NCI-H774 (cell line): ENCODE results near the gene DEGS2.
A peak's percentile ranks its signal among the peaks of the same experiment; 100 is the strongest.
"Not testable (repeated sequence)": the region's sequence is repeated elsewhere in the genome, so short reads cannot be mapped to it uniquely, and the experiment has no call there.

Experiments
- DNase-seq: peaks from one replicate; lab custom pipeline; 2025; lab: John Stamatoyannopoulos, UW

Gene DEGS2

DNA sequence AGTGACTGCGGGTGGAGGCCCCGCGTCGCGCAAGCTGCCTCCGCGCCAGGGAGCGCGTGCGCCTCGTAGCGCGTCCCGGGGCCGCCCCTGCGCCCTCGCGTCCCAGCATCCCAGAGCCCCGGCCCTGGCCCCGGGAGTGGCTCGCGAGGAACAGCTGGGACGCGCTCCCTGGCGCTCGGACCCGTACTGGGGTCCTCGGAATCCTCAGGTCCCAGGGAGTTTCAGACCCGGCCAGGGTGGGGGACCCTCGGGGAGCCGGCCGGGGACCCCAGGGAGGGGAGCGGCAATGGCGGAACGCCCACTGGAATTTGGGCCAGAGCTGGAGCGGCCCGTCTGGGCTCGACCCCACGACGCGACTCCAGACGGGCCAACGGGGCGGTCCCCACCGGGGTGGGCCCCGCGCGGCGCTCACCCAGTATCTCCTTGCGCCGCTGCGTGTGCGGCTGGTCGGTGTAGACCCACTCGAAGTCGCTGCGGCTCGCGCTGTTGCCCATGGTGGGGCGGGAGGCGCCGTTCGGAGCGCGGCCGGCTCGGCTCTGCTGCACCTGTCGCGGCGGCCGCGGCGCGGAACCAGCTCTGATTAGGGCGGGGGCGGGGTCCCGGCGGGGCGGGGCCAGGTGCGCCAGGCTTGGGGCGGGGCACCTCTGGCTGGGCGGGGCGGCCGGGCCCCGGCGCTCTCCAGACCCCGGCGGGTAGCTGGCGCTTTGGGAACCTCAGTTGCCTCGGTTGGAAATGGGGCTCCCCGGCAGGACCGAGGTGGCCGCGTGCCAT lies at the start of gene DEGS2:
DEGS2 (minus strand) TSS at position 552 of the 771 bp plus-strand sequence; CDS start at position 494, 58 bp downstream.
- DNase-seq, result peak; percentile 72

DNA sequence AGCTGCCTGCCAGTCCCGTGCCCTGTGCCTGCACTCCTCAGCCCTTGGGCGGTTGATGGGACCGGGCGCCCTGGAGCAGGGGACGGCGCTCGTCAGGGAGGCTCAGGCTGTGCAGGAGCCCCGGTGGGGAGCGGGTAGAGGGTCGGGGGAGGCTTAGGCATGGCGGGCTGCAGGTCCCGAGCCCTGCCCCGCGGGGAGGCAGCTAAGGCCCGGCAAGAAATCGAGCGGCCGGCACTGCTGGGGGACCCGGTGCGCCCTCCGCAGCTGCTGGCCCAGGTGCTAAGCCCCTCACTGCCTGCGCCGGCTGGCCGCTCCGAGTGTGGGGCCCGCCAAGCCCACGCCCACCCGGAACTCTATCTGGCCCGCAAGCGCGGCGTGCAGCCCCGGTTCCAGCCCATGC lies 48.7 kb upstream of the DEGS2 start:
- not testable (repeated sequence) for DNase-seq

DNA sequence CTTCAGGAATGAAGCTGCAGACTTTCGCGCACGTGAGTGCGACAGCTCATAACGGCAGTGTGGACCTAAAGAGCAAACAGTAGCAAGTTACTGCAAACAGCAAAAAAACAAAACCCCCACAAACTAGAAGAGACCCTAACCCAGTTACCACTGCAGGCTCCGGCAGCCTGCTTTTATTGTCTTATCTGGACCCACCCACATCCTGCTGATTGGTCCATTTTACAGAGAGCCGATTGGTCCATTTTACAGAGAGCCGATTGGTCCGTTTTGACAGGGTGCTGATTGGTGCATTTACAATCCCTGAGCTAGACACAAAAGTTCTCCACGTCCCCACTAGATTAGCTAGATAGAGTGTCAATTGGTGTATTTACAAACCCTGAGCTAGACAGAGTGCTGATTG lies 48.1 kb upstream of the DEGS2 start:
- not testable (repeated sequence) for DNase-seq

DNA sequence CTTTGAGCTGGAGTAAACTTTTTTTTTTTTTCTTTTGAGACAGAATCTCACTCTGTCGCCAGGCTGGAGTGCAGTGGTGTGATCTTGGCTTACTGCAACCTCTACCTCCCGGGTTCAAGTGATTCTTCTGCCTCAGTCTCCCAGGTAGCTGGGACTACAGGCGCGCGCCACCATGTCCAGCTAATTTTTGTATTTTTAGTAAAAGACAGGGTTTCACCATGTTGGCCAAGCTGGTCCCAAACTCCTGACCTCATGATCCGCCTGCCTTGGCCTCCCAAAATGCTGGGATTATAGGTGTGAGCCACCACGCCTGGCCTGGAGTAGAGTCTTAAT lies 45.4 kb upstream of the DEGS2 start:
- not testable (repeated sequence) for DNase-seq

DNA sequence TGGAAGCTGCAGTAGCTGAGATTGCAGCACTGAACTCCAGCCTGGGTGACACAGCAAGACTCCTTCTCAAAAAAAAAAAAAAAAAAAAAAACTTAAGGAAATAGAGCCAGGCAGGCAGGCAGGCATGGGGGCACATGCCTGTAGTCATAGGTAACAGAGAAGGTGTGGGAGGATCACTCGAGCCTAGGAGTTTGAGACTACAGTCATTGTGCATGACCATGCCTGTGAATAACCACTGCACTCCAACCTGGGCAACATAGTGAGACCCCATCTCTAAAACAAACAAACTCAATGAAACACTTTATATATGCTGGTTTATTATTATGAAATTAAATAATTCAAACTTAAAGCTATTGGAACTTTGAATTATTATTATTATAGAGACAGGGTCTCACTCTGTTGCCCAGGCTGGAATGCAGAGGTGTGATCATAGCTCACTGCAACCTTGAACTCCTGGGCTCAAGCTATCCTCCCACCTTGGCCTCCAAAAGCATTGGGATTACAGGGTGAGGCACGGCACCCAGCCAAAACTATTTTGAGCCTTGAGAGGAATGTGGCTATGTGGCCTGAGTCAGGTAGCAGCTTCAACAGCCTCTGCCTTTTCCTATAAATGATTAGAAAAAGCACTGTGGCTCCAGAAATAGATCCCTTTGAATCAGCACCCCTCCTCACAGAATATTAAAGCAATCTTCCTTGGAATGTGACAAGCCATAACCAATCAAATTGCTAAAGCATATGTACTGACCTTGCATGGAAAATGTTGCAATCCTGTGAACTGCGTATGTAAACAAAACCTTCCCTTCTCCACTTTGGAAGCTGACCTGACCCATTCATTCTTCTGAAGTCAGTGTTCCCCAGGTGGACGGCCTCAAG lies 44.8 kb upstream of the DEGS2 start:
- DNase-seq, result no peak

DNA sequence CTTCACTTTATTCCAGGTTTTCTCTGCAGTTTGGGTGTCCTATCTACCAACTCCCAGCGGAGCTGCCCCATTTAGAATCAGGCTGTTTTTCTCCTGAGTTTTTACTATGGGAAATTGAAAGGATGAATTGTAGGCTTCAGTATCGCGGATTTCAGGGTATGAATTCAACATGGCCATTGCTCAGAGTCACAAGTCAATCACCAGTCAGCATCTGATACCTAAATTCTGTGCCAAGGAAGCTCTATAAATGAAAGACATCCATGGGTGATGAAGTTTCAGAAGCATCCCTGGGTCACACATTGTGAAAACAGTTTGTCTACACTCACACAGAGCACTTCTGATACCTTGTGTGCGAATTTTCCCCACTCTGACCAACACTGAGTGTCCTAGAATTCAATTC lies 43.7 kb upstream of the DEGS2 start:
- no peak for DNase-seq

DNA sequence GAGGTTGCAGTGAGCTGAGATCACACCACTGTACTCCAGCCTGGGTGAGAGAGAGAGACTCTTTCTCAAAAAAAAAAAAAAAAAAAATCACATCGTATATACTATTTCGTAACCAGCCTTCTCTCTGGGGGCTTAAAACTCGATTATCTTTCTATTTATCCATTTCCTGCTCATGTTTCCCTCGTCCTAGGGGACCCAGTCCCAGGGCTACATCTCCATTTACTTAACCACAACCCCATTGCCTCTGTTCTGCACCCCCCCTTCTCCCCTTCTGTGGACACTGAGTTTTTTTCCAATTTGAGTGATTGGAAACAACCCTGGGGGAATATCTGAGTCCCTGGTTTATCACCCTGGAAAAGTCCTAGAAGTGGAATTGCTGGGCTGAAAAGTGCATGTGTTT lies 43.3 kb upstream of the DEGS2 start:
- DNase-seq, result no peak

DNA sequence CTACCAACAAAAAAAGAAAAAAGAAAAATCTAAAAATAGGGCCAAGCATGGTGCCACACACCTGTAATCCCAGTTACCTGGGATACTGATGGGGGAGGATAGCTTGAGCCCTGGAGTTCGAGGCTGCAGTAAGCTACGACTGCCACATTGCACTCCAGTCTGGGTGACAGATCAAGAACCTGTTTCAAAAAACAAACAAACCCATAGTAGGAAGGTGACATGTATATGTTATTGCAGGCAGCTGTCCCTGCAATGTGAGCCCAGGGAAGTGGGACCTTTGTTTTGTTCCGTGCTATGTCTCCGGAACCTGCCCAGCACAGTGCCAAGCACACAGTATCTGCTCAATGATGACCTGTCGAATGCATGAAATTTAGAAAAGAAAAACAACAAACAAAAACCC lies 42.3 kb upstream of the DEGS2 start:
- peak; percentile 40 for DNase-seq

DNA sequence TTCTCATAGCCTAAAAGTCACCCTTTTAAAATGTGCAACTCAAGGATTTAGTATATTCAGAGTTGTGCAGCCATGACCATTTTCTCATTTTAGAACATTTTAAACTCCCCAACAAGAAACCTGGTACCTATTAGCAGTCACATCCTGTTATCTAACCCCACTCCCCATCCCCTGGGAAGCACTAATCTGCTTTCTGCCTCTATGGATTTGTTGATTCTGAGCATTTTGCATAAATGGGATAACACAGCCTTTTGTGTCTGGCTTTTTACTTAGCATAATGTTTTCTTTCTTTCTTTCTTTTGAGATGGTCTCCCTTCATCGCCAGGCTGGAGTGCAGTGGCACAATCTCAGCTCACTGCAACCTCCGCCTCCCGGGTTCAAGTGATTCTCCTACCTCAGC lies 40.9 kb upstream of the DEGS2 start:
- no peak for DNase-seq

DNA sequence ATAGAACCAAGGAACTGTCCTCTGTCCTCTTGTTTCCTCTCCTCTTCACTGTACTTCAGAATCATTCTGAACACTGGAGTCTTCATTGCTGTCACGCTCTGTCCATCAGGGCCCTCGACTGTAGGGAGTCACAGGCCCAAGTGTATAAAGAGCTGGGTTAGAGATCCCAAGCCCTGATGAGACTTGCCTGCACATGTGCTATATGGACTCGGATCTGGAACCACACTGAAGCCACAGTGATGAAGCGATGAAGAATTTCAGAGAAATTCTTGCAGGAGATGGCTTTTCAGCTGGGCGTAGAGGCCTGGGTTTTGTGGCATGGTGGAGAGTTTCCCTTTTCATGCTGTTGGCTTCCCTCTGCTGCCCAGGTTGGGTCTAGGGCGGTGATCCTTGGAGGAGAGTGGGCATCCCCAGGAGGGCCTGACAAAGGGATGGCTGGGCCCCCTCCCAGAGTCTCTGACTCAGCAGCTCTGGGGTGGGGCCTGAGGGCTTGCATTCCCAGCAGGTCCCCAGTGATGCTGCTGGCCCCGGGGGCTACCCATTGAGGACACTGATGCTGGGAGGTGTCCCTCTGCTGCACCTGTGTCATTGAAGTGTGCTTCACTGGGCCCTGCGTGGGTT lies 39.9 kb upstream of the DEGS2 start:
- DNase-seq, result no peak

DNA sequence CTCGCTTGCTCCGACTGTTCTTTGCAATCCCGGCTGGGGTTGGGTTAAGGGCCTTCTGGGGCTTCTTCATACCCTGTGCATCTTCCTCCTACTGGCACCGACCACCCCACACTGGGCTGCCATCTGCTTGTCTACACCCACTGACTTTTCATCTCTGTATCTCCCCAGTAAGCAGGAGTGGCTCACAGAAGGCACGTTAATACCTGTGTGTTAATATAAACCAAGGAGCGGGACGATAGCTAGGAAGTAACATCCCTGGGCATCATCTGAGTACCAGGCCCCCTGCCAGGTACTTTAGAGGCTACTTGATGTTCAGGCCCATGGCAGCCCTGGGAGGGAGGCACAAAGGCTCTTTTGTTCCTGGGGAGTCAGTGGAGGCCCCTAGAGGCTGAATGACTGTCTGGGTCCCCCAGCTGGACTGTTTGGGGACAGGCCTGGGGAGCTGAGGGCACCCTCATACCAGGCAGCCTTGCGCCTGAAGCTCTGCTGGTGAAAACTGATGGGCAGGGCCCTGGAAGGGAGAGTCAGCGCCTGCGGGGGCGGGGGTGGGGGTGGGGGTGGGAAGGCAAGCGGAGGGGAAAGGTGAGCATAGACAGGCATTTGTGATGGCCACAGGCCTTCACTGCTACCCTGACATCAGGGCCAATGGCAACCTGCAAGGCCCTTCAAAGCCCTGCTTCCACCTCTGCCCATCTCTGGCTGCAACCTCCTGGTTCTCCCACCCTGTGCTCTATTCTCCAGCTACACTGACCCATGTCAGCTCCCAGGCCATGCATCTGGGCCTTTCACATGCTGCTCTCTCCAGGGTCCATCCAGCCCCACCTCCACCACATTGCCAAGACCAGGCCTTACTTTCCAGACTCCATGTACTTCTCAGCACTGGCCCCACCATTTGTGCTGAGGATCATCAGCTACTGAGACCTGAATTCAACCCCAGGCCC lies 34.2 kb upstream of the DEGS2 start:
- no peak for DNase-seq

DNA sequence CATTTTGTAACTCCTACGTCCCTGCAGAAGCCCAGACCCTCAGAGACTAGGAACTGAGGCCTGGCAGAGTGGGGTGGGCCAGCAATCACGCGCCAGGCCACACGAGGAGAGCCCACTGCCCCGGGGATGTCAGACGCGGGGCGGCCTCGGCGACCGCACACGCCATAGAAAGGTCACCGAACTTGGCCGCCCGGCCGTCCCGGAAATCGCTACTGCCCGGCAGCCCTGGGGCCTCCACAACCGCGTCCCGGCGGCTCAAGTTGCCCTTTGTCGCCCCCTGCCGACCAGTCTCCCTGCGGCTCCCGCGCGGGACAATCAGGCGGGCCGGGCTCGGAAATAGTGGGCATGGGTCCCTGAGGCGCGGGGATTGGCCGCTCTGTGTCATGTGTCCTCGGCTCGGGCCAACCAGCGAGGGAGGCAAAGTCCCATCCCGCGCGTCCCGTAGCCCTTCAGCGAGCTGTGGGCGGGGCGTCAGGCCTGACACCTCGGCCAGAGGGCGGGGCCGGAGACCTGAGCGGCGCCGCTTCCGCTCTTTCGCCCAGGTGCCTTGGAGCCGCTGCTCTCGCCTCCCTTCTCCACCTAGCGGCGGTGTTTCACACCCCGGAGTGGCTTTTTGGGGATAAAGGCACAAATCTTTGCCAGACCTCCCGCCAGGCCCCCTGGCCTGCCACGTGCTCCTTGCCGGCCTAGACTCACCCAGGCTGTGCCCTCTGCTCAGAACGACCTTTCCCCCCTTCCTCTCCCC lies 33.4 kb upstream of the DEGS2 start:
- peak; percentile 99 for DNase-seq

DNA sequence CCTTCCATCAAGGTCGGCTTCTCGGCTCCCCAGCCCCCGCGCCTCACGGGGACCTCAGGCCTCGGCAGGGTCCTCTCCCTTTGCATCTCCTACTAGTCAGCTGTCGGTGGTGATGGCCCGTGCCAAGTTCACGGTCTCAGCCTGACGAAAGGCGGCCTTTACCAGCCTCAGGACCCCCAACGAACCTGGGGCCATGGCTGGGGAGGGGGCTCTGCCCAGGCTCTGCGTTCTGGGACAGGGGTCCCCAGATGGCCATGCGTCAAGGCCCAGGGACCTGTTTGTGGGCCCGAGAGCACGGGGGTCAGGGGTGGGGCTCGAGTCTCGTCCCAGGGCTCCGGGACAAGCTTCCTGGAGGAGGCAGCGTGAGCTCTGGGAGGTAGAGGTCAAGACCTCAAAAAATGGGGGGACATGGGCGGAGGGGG lies 32.8 kb upstream of the DEGS2 start:
- DNase-seq, result no peak

DNA sequence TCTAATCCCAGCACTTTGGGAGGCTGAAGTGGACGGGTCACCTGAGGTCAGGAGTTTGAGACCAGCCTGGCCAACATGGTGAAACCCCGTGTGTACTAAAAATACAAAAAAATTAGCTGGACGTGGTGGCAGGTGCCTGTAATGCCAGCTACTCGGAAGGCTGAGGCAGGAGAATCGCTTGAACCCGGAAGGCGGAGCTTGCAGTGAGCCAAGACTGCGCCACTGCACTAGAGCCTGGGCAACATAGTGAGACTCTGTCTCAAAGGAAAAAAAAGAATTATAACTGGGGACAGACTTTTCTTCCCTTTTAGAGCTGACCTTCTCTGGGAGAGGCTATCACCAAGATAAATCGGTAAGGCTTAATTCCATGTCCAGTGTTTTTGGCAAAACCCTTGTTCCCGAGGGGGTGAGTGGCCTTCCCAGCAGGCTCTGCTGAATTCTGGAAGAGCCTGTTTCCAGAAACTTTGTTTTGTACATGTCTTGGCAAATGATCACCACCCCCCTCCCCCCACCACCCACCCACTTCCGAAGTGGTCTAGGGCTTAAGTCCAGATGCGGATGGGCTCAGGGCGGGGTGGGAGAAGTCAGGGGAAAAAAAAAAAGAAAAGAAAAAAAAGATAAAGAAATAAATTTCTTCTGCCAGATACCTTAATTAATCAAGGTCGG lies 32.3 kb upstream of the DEGS2 start:
- no peak for DNase-seq

DNA sequence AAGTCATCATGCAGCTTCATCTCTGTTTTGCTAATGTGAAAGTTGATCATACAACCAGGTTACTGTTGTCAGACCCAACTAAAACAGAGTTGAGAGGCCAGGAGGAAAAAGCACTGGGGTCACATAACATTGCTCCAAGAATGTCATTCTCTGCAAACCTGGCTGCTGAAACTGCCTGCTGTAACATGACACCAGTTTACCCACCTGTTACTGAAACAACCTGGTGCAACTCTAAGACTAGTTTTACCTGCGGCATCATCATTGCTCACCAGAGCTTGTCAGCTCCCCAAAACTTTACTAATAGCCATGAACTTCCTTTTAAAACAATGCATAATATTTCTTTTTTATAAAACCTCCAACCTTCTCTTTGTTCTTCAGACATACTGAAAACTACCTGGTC lies 30.7 kb upstream of the DEGS2 start:
- no peak for DNase-seq

DNA sequence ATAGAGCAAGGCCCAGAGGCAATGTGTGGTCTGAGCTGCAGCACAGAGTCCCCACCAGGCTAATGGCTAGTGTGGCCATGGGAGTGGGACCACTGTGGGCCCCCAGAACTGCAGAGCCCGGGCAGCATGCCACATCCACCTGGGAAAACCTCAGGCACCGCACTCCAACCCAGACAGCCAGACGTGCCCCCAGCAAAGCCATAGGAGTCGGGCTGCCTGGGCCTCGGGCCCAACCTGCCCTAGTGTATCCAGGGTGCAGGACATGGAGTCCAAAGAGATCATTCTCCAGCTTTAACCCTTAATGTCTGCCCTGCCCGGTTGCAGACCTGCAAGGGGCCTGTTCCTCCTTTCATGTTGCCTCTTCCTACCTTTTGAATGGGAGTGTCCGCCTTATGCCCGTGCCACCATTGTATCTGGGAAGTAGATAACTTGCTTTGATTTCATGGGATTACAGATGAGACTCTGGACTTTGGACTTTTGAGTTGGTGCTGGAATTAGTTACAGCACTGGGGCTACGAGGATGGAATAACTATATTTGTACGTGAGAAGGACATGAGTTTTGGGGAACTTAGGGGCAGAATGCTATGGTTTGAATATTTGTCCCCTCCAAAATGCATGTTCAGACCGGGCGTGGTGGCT lies 29.1 kb upstream of the DEGS2 start:
- DNase-seq, result no peak

DNA sequence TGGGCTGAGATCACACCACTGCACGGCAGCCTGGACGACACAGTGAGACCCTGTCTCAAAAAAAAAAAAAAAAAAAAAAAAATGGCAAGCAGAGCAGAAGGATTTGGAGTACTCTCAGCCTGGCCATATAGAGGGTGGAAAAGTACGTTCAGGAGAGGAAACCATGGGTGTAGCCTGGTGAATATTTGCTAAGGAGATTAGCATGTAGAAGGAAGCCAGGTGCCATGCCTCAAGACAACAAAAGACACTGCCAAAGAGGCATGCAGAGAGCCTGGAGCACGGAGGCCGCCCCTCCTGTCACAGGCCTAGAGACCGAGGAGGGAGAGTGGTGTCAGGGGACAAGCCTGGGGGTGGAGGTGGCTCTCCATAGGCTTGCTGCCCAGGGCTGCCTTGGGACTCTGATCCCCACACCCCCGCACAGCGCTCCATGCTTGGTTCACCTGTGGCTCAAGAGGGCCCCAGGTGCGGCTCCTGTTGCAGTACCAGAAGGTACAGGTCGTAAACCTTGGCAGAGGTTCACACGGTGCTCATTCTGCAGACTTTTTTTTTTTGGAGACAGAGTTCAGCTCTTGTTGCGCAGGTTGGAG lies 27.9 kb upstream of the DEGS2 start:
- no peak for DNase-seq

DNA sequence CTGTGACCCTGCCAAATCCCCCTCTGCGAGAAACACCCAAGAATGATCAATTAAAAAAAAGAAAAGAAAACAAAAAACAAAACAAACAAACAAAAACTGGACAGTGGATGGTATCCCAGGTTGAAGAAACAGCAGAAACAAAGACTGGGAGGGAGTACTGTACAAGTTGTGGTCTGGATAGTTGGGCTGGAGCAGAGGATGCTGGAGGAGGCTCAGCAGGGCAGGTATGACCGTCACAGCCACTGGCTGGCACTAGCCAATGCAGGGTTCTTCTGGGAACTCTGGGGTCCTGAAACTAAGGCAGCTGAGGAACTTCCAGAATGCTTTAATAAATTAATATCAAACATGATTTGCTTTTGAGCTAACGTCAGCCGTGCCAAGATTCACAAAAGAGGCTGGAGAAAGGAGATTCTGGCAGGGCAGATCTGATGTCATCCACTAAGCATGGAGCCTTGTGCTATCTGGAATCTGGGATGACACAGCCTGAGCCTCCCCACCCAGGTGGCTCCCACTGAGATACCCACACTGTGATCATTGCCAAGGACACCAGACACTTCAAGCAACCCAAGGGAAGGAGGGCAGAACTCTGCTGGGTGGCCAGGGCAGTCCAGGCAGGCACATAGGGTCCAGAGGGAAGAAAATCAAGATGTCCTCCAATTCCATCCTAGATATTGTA lies 22.6 kb upstream of the DEGS2 start:
- DNase-seq, result not testable (repeated sequence)

DNA sequence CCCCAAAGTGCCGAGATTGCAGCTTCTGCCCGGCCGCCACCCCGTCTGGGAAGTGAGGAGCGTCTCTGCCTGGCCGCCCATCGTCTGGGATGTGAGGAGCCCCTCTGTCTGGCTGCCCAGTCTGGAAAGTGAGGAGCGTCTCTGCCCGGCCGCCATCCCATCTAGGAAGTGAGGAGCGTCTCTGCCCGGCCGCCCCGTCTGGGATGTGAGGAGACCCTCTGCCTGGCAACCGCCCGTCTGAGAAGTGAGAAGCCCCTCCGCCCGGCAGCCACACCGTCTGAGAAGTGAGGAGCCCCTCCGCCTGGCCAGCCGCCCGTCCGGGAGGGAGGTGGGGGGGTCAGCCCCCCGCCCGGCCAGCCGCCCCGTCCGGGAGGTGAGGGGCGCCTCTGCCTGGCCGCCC lies 21.2 kb upstream of the DEGS2 start:
- not testable (repeated sequence) for DNase-seq
